ENCODE results near the gene MEAK7. TPM values are rescaled to one million over a fixed set of nuclear protein-coding genes. Genes with fewer than 3 reads are reported as not detected.

The MEAK7 gene
- total RNA-seq, 2 donors from 2014 or later = 6.7 to 11.2 TPM

GRCh38 chr16:84532855-84533486 lies 28.5 kb upstream of the MEAK7 start:
- H3K4me3 ChIP-seq = no peak overlapping the region
- peak overlapping the region in 2 of 4 donors; percentile 46 to 51 for H3K27ac ChIP-seq
- no peak for TF ChIP-seq CTCF (IDR thresholded peaks at IDR 0.05)
- TF ChIP-seq POLR2A (IDR thresholded peaks at IDR 0.05) = no peak
- ATAC-seq = peak; percentile 22
- 68 to 79% methylated on average over 11 of the region's 11 CpGs for WGBS, 2 donors
- intact Hi-C loops (cut with DNase I) = no loop called here
- peaks cover 16% of the 10 kb centered on the region for H3K4me1 ChIP-seq
- no peaks in the 10 kb centered on the region for H3K36me3 ChIP-seq (replicated peaks in 1 of 2; ENCODE audit: insufficient read depth in 1 of 2, low read depth in 2 of 2)
- H3K27me3 ChIP-seq = no peaks in the 10 kb centered on the region
- no peaks in the 10 kb centered on the region for H3K9me3 ChIP-seq
- DNase-seq = no peak

GRCh38 chr16:84532291-84532724 lies 27.8 kb upstream of the MEAK7 start:
- peak; percentile 79 for ATAC-seq
- Histone ChIP-seq H3K9me3 (no peaks in the 10 kb centered on the region), H3K36me3 (replicated peaks in 1 of 2; ENCODE audit: insufficient read depth in 1 of 2, low read depth in 2 of 2) (no peaks in the 10 kb centered on the region), H3K27ac (peak overlapping the region in 2 of 4 donors; percentile 46 to 51), H3K4me3 (no peak overlapping the region), H3K4me1 (peaks cover 23% of the 10 kb centered on the region), H3K27me3 (no peaks in the 10 kb centered on the region)
- peak; percentile 25 to 50 (median 33) for DNase-seq
- TF ChIP-seq CTCF (IDR thresholded peaks at IDR 0.05) (no peak), POLR2A (IDR thresholded peaks at IDR 0.05) (no peak)
- intact Hi-C loops (cut with DNase I) = no loop called here
- 48 to 53% methylated on average over 10 of the region's 10 CpGs for WGBS, 2 donors

- H3K27me3 ChIP-seq = no peaks in the 10 kb centered on the region
- intact Hi-C loops (cut with DNase I) = no loop called here
- ATAC-seq = no peak
- no peak overlapping the region for H3K4me3 ChIP-seq
- WGBS, 2 donors = 74 to 75% methylated on average over 8 to 9 of the region's 9 CpGs
- TF ChIP-seq POLR2A (IDR thresholded peaks at IDR 0.05) = no peak
- no peak for TF ChIP-seq CTCF (IDR thresholded peaks at IDR 0.05)
- DNase-seq = no peak
- peaks cover 28% of the 10 kb centered on the region for H3K4me1 ChIP-seq
- peak overlapping the region in 2 of 4 donors; percentile 46 to 51 for H3K27ac ChIP-seq
- no peaks in the 10 kb centered on the region for H3K9me3 ChIP-seq
- H3K36me3 ChIP-seq (replicated peaks in 1 of 2; ENCODE audit: insufficient read depth in 1 of 2, low read depth in 2 of 2) = no peaks in the 10 kb centered on the region
These were observed 27.2 kb upstream of the MEAK7 start for GRCh38 chr16:84531671-84532111.

- no peak for TF ChIP-seq CTCF (IDR thresholded peaks at IDR 0.05)
- no peak for TF ChIP-seq POLR2A (IDR thresholded peaks at IDR 0.05)
- ATAC-seq (no peak), DNase-seq (no peak)
- Histone ChIP-seq H3K36me3 (replicated peaks in 1 of 2; ENCODE audit: insufficient read depth in 1 of 2, low read depth in 2 of 2) (no peaks in the 10 kb centered on the region), H3K27ac (no peak overlapping the region), H3K9me3 (no peaks in the 10 kb centered on the region), H3K4me3 (no peak overlapping the region), H3K27me3 (no peaks in the 10 kb centered on the region), H3K4me1 (peaks cover 28% of the 10 kb centered on the region)
- intact Hi-C loops (cut with DNase I) = no loop called here
- WGBS, 2 donors = 71 to 93% methylated on average over 5 of the region's 5 CpGs
These were observed 26.1 kb upstream of the MEAK7 start for GRCh38 chr16:84530590-84530989.

- Histone ChIP-seq H3K4me3 (no peak overlapping the region), H3K27me3 (no peaks in the 10 kb centered on the region), H3K36me3 (replicated peaks in 1 of 2; ENCODE audit: insufficient read depth in 1 of 2, low read depth in 2 of 2) (no peaks in the 10 kb centered on the region), H3K9me3 (no peaks in the 10 kb centered on the region), H3K4me1 (peaks cover 28% of the 10 kb centered on the region), H3K27ac (no peak overlapping the region)
- no peak for ATAC-seq
- 94% methylated on average over 3 of the region's 3 CpGs for WGBS, 2 donors
- no peak for DNase-seq
- TF ChIP-seq POLR2A (IDR thresholded peaks at IDR 0.05) = no peak
- no peak for TF ChIP-seq CTCF (IDR thresholded peaks at IDR 0.05)
- intact Hi-C loops (cut with DNase I) = no loop called here
These were observed 25.1 kb upstream of the MEAK7 start for GRCh38 chr16:84529607-84530006.

Data from body of pancreas (tissue), 4 donors.